Endothelial cell of umbilical vein (primary cell): ENCODE data around the gene YPEL1.

ENCODE experiments used
- CTCF ChIP-seq, 2 donors: IDR thresholded peaks; 1 replicate in 1 of 2; 2 replicates in 1 of 2; pipeline ENCODE4 v1.5.1; 2011; ENCODE audit warnings: low read length in 2 of 2, mild to moderate bottlenecking in 2 of 2, moderate library complexity in 2 of 2, control low read depth in 1 of 2, inconsistent platforms in 1 of 2, low read depth in 1 of 2; ENCODE audit not compliant: insufficient read depth in 1 of 2; ENCODE audit errors: extremely low read depth in 1 of 2
- EZH2 ChIP-seq: IDR thresholded peaks from 2 replicates; pipeline ENCODE4 v1.6.1; 2012; ENCODE audit warnings: borderline replicate concordance, low read depth, mild to moderate bottlenecking, moderate library complexity, low read length, inconsistent platforms; ENCODE audit not compliant: severe bottlenecking
- FOS ChIP-seq: IDR thresholded peaks from 2 replicates; pipeline ENCODE4 v1.6.1; 2011; ENCODE audit warnings: mild to moderate bottlenecking, low read length, moderate library complexity, borderline replicate concordance; ENCODE audit not compliant: insufficient read depth
- GATA2 ChIP-seq: IDR thresholded peaks from 2 replicates; pipeline ENCODE4 v1.7.0; 2011; ENCODE audit warnings: low read depth, mild to moderate bottlenecking, moderate library complexity, mixed read lengths, low read length; ENCODE audit not compliant: insufficient read length, insufficient read depth
- JUN ChIP-seq: IDR thresholded peaks from 2 replicates; pipeline ENCODE4 v1.6.1; 2011; ENCODE audit warnings: borderline replicate concordance, low read depth; ENCODE audit not compliant: insufficient read length, insufficient read depth
- MAX ChIP-seq: IDR thresholded peaks from 2 replicates; pipeline ENCODE4 v1.6.1; 2011; ENCODE audit not compliant: insufficient read depth, insufficient read length
- MYC ChIP-seq: IDR thresholded peaks from one replicate; pipeline ENCODE4 v1.6.1; 2011; ENCODE audit warnings: mild to moderate bottlenecking, low read depth, low read length
- POLR2A ChIP-seq: IDR thresholded peaks from 2 replicates; pipeline ENCODE4 v1.6.1; 2012; ENCODE audit warnings: low read depth, mild to moderate bottlenecking, control low read depth, low read length
- POLR2AphosphoS5 ChIP-seq: IDR thresholded peaks from 2 replicates; pipeline ENCODE4 v1.6.1; 2012; ENCODE audit warnings: low read depth, mild to moderate bottlenecking, control low read depth, low read length, moderate library complexity; ENCODE audit not compliant: insufficient read depth

GRCh38 chr22:21652547-21653545 is 82.7 kb downstream of the YPEL1 start:
- TF ChIP-seq POLR2A (no peak), EZH2 (no peak), CTCF (IDR thresholded peaks at IDR 0.05; ENCODE audit: extremely low read depth in 1 of 2, insufficient read depth in 1 of 2, low read depth in 1 of 2, low read length in 2 of 2) (no peak), POLR2AphosphoS5 (no peak), MAX (no peak), JUN (no peak), FOS (no peak), GATA2 (no peak), MYC (no peak)
